HG02870 (cell line): Measurements from ENCODE around the gene SSUH2.
"Not testable (repeated sequence)": the region's sequence is repeated elsewhere in the genome, so short reads cannot be mapped to it uniquely, and the experiment has no call there.

ENCODE experiments used
- ATAC-seq: cut with Tn5 transposase; IDR thresholded peaks from one replicate; pipeline ENCODE4 v1.9.1; 2021; ENCODE audit warnings: mild to moderate bottlenecking, moderate library complexity; ENCODE audit not compliant: unreplicated experiment

Gene SSUH2

GRCh38 chr3:8659242-8659641, 14.6 kb upstream of the SSUH2 start:
- ATAC-seq = no peak

- ATAC-seq = peak; percentile 83
These were observed 14.0 kb upstream of the SSUH2 start for GRCh38 chr3:8658306-8659212.

- peak; percentile 47 for ATAC-seq
These were observed 13.3 kb upstream of the SSUH2 start for GRCh38 chr3:8657804-8658305.

- ATAC-seq = no peak
These were observed 11.6 kb upstream of the SSUH2 start for GRCh38 chr3:8656240-8656639.

- ATAC-seq = no peak
These were observed 10.8 kb upstream of the SSUH2 start for GRCh38 chr3:8655387-8655835.

GRCh38 chr3:8654572-8655329, 10.2 kb upstream of the SSUH2 start:
- not testable (repeated sequence) for ATAC-seq

- no peak for ATAC-seq
These were observed 9.3 kb upstream of the SSUH2 start for GRCh38 chr3:8653800-8654408.

GRCh38 chr3:8652324-8652987, 7.9 kb upstream of the SSUH2 start:
- no peak for ATAC-seq

- no peak for ATAC-seq
These were observed 7.1 kb upstream of the SSUH2 start for GRCh38 chr3:8651418-8652323.

- ATAC-seq = no peak
These were observed 6.2 kb upstream of the SSUH2 start for GRCh38 chr3:8650583-8651416.

- no peak for ATAC-seq
These were observed 5.2 kb upstream of the SSUH2 start for GRCh38 chr3:8649757-8650156.

- no peak for ATAC-seq
These were observed 4.5 kb upstream of the SSUH2 start for GRCh38 chr3:8648909-8649741.

GRCh38 chr3:8647137-8647985, 2.8 kb upstream of the SSUH2 start:
- ATAC-seq = no peak

- no peak for ATAC-seq
These were observed 1.8 kb upstream of the SSUH2 start for GRCh38 chr3:8646313-8646938.

- no peak for ATAC-seq
These were observed 1.1 kb upstream of the SSUH2 start for GRCh38 chr3:8645712-8646111.

GRCh38 chr3:8643693-8644365, 769 bp downstream of the SSUH2 start:
- no peak for ATAC-seq
